Suprapubic skin (tissue), 4 donors: ENCODE data around the gene CSF1R. TPM values are rescaled to one million over a fixed set of nuclear protein-coding genes. Genes with fewer than 3 reads are reported as not detected.
"Not testable (repeated sequence)": the region's sequence is repeated elsewhere in the genome, so short reads cannot be mapped to it uniquely, and the experiment has no call there.

Experiments used
- DNase-seq, 2 donors: peaks; one replicate each; pipeline ENCODE4 v3.0.0-alpha.2; 2019; ENCODE audit warnings: low spot score in 2 of 2
- H3K27ac ChIP-seq: fragments of 200-600 bp; sonication (generic); one replicate; pipeline ENCODE4 v1.5.1; 2019
- H3K27me3 ChIP-seq: fragments of 200-600 bp; sonication (generic); one replicate; pipeline ENCODE4 v1.5.1; 2019
- H3K36me3 ChIP-seq: fragments of 200-600 bp; sonication (generic); one replicate; pipeline ENCODE4 v1.5.1; 2019
- H3K4me1 ChIP-seq: fragments of 200-600 bp; sonication (generic); one replicate; pipeline ENCODE4 v1.5.1; 2019
- H3K4me3 ChIP-seq: fragments of 200-600 bp; sonication (generic); one replicate; pipeline ENCODE4 v1.5.1; 2019; ENCODE audit warnings: mild to moderate bottlenecking
- H3K9me3 ChIP-seq: fragments of 200-600 bp; sonication (generic); one replicate; pipeline ENCODE4 v1.5.1; 2019
- CTCF ChIP-seq, 2 donors: fragments of 200-600 bp in 1 of 2; fragments of 450-650 bp in 1 of 2; sonication (generic) in 1 of 2; IDR thresholded peaks; one replicate each; pipeline ENCODE4 v1.5.1; 2016 to 2019; ENCODE audit warnings: antibody characterized with exemption in 2 of 2, mild to moderate bottlenecking in 1 of 2, moderate library complexity in 1 of 2
- EP300 ChIP-seq: sonication (generic); formaldehyde crosslinking; IDR thresholded peaks from one replicate; pipeline ENCODE4 v1.6.1; 2017; ENCODE audit warnings: antibody characterized with exemption
- POLR2A ChIP-seq, 2 donors: fragments of 450-650 bp; IDR thresholded peaks; one replicate each; pipeline ENCODE4 v1.6.1; 2017; ENCODE audit warnings: antibody characterized with exemption in 2 of 2, mild to moderate bottlenecking in 2 of 2, moderate library complexity in 2 of 2
- POLR2AphosphoS5 ChIP-seq, 3 donors: sonication (generic); formaldehyde crosslinking; IDR thresholded peaks; one replicate each; pipeline ENCODE4 v1.6.1; 2017; ENCODE audit warnings: antibody characterized with exemption in 3 of 3
- WGBS: methylation state at CpG from one replicate; pipeline ENCODE4 v1.1.5; 2018; 5-methylcytosine and 5-hydroxymethylcytosine counted together
- total RNA-seq, 4 donors: library from RNA; depleted of rRNA; stranded (reverse); fragments of >200 nt; gene quantifications; one replicate each; pipeline ENCODE4 v1.1.0, GENCODE V29; 2016

Gene CSF1R
- total RNA-seq, 4 donors from 2014 or later, result 9.9 to 39.7 (median 19.7) TPM

DNA sequence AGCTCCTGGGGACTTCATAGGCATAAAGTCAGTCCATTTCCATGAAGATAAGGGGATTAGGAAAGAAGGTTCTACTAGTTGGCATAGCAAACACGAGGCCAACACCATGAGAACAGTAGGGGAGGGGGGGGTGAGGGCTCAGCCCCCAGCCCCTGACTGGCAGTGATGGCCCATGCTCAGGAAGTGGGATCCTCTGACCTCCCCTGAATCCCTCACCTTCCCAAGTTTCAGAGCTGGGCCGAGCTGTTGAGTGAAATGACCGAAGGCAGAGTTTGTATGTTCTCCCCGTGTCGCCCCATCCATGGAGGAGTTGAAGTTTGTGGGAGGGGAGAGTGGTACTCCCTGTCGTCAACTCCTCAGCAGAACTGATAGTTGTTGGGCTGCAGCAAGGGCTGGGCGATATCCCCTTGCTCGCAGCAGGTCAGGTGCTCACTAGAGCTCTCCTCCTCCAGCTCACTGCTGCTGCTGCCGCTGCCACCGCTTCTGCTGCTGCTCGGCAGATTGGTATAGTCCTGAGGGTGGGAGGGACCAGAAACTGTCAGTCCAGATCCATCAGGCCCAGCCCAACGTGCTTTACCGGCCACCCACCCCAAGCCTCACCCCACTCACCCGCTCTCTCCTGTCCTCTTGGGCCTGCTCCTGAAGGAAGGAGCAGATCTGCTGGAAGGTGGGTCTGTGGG is 32.5 kb downstream of the CSF1R start:
- DNase-seq, result no peak

GRCh38 chr5:150052956-150053712 is 33.2 kb downstream of the CSF1R start:
- no peaks in the 10 kb centered on the region for H3K9me3 ChIP-seq
- DNase-seq, result no peak
- H3K27ac ChIP-seq, result no peak overlapping the region
- WGBS, result 65% methylated on average over 8 of the region's 9 CpGs
- H3K36me3 ChIP-seq, result peaks cover 75% of the 10 kb centered on the region
- TF ChIP-seq POLR2AphosphoS5 (IDR thresholded peaks at IDR 0.05) (no peak), CTCF (IDR thresholded peaks at IDR 0.05) (no peak), POLR2A (IDR thresholded peaks at IDR 0.05) (no peak), EP300 (no peak)
- no peak overlapping the region for H3K4me3 ChIP-seq
- no peaks in the 10 kb centered on the region for H3K27me3 ChIP-seq
- no peaks in the 10 kb centered on the region for H3K4me1 ChIP-seq

More for the DNA sequence above, 32.5 kb downstream of the CSF1R start:
- no peaks in the 10 kb centered on the region for H3K4me1 ChIP-seq
- H3K9me3 ChIP-seq, result no peaks in the 10 kb centered on the region
- no peak overlapping the region for H3K4me3 ChIP-seq
- H3K36me3 ChIP-seq, result peaks cover 68% of the 10 kb centered on the region
- no peak overlapping the region for H3K27ac ChIP-seq
- TF ChIP-seq CTCF (IDR thresholded peaks at IDR 0.05), result no peak
- no peak for TF ChIP-seq POLR2A (IDR thresholded peaks at IDR 0.05)
- TF ChIP-seq POLR2AphosphoS5 (IDR thresholded peaks at IDR 0.05), result no peak
- TF ChIP-seq EP300, result no peak
- H3K27me3 ChIP-seq, result no peaks in the 10 kb centered on the region
- WGBS, result 95% methylated on average over 14 of the region's 14 CpGs

DNA sequence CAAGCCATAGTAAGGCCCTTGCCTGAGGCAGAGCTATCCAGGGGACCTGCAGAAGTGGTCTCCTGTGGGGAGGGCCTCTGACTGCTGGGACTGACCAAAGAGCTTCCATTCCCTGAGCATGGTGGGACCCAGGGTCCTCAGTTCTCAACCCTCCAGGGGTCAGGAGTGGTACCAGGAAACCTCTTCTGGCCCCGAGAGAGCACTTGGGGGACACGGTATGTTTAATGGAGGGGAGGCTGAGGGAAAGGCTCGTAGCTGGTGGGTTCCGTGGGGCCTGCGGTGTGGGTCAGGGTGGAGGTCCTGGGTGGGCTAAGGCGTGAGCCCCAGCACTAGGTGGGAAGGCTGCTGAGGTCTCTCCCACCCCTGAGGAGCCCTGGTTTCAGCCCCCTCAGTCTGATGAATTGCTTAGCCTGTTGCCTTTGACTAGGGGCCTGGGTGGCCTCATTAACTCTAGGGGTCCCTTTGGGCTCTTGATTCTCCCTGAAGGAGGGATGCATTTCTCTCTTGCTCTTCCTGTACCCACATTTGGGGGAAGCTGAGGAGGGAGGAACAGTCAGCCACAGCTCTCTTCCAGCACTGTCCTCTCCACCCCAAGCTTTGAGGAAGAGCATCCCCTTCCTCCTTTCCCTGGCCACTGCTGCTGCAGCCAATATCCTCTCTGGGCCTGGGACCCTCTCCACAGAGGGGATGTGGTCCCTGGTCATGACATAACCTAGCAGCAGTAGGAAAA is 34.0 kb downstream of the CSF1R start:
- no peaks in the 10 kb centered on the region for H3K27me3 ChIP-seq
- 76% methylated on average over 5 of the region's 6 CpGs for WGBS
- no peaks in the 10 kb centered on the region for H3K4me1 ChIP-seq
- H3K9me3 ChIP-seq, result no peaks in the 10 kb centered on the region
- no peak for TF ChIP-seq POLR2A (IDR thresholded peaks at IDR 0.05)
- TF ChIP-seq POLR2AphosphoS5 (IDR thresholded peaks at IDR 0.05), result no peak
- no peak for TF ChIP-seq CTCF (IDR thresholded peaks at IDR 0.05)
- no peak for TF ChIP-seq EP300
- peaks cover 82% of the 10 kb centered on the region for H3K36me3 ChIP-seq
- DNase-seq, result no peak
- H3K4me3 ChIP-seq, result no peak overlapping the region
- no peak overlapping the region for H3K27ac ChIP-seq

DNA sequence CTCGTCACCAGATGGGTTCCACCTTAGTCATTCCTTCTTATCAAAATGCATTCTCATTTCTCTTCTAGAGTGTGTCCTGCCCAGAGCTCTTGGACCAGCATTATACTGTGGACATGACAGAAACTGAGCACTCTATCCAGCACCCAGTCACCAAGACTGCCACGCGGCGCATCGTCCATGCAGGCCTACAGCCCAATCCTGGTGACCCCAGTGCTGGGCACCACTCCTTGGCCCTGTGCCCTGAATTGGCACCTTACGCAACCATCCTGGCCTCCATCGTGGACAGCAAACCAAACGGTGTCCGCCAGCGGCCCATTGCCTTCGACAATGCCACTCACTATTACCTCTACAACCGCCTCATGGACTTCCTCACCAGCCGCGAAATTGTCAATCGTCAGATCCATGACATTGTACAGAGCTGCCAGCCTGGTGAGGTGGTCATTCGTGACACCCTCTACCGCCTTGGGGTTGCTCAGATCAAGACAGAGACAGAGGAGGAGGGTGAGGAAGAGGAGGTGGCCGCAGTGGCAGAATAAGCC is 34.6 kb downstream of the CSF1R start:
- peaks cover 89% of the 10 kb centered on the region for H3K36me3 ChIP-seq
- no peaks in the 10 kb centered on the region for H3K4me1 ChIP-seq
- DNase-seq, result no peak
- TF ChIP-seq EP300 (no peak), CTCF (IDR thresholded peaks at IDR 0.05) (no peak), POLR2AphosphoS5 (IDR thresholded peaks at IDR 0.05) (no peak), POLR2A (IDR thresholded peaks at IDR 0.05) (no peak)
- H3K27me3 ChIP-seq, result no peaks in the 10 kb centered on the region
- H3K9me3 ChIP-seq, result no peaks in the 10 kb centered on the region
- H3K27ac ChIP-seq, result no peak overlapping the region
- H3K4me3 ChIP-seq, result no peak overlapping the region
- 90% methylated on average over 16 of the region's 18 CpGs for WGBS

- not testable (repeated sequence) for H3K4me1 ChIP-seq, DNase-seq, H3K9me3 ChIP-seq, H3K4me3 ChIP-seq, H3K27ac ChIP-seq, H3K27me3 ChIP-seq
- WGBS, result 91% methylated on average over 13 of the region's 14 CpGs
- H3K36me3 ChIP-seq, result peaks cover 95% of the 10 kb centered on the region
Measured at GRCh38 chr5:150050172-150050811, 36.1 kb downstream of the CSF1R start.
